PFSK-1 (cell line): Measurements from ENCODE around the gene RAD51B.

Experiments used
- FOXP2 ChIP-seq: optimal IDR thresholded peaks from 2 replicates; pipeline ENCODE3; 2011; ENCODE audit warnings: borderline replicate concordance, control low read depth, inconsistent platforms; ENCODE audit not compliant: insufficient read depth; ENCODE audit errors: extremely low read length, extremely low read depth
- POLR2AphosphoS5 ChIP-seq: IDR thresholded peaks from 2 replicates; pipeline ENCODE4 v1.6.1; 2012; ENCODE audit warnings: low read depth, mild to moderate bottlenecking, control low read depth, low read length, moderate library complexity
- REST ChIP-seq, 2 experiments: IDR thresholded peaks; 2 replicates each; pipeline versions ENCODE4 v1.6.1 to v1.8.0; 2011 to 2012; ENCODE audit warnings: low read depth in 2 of 2, low read length in 2 of 2, control low read depth in 1 of 2, inconsistent platforms in 1 of 2, mild to moderate bottlenecking in 1 of 2, moderate library complexity in 1 of 2; ENCODE audit not compliant: insufficient read depth in 1 of 2
- SIN3A ChIP-seq: IDR thresholded peaks from 2 replicates; pipeline ENCODE4 v1.6.1; 2012; ENCODE audit warnings: mild to moderate bottlenecking, low read length, moderate library complexity, borderline replicate concordance; ENCODE audit not compliant: insufficient read depth
- TAF1 ChIP-seq: IDR thresholded peaks from 2 replicates; pipeline ENCODE4 v1.6.1; 2012; ENCODE audit warnings: low read length, control low read depth, borderline replicate concordance; ENCODE audit not compliant: insufficient read depth

Gene RAD51B

GRCh38 chr14:68137704-68138619 is 318.4 kb downstream of the RAD51B start:
- TF ChIP-seq TAF1 (no peak), SIN3A (no peak), REST (IDR thresholded peaks at IDR 0.05; ENCODE audit: insufficient read depth in 1 of 2, low read depth in 2 of 2, low read length in 2 of 2) (no peak), POLR2AphosphoS5 (no peak), FOXP2 (no peak)

GRCh38 chr14:68139431-68140075 is 320.0 kb downstream of the RAD51B start:
- TF ChIP-seq POLR2AphosphoS5, result no peak
- TF ChIP-seq SIN3A, result no peak
- no peak for TF ChIP-seq TAF1
- no peak for TF ChIP-seq FOXP2
- TF ChIP-seq REST (IDR thresholded peaks at IDR 0.05; ENCODE audit: insufficient read depth in 1 of 2, low read depth in 2 of 2, low read length in 2 of 2), result no peak

- TF ChIP-seq REST (IDR thresholded peaks at IDR 0.05; ENCODE audit: insufficient read depth in 1 of 2, low read depth in 2 of 2, low read length in 2 of 2) (no peak), POLR2AphosphoS5 (no peak), FOXP2 (no peak), SIN3A (no peak), TAF1 (no peak)
Observed at GRCh38 chr14:68140076-68140741, 320.6 kb downstream of the RAD51B start.

GRCh38 chr14:68140806-68141205 is 321.2 kb downstream of the RAD51B start:
- no peak for TF ChIP-seq TAF1
- TF ChIP-seq POLR2AphosphoS5, result no peak
- TF ChIP-seq SIN3A, result no peak
- TF ChIP-seq FOXP2, result no peak
- no peak for TF ChIP-seq REST (IDR thresholded peaks at IDR 0.05; ENCODE audit: insufficient read depth in 1 of 2, low read depth in 2 of 2, low read length in 2 of 2)
